ENCODE data around the gene CMTR2. TPM values are rescaled to one million over a fixed set of nuclear protein-coding genes. Genes with fewer than 3 reads are reported as not detected.

The CMTR2 gene
- total RNA-seq (12.9 TPM), polyA plus RNA-seq (10 to 100 TPM; 17.7 to 34.9 (median 27.0) TPM)

- Mint-ChIP-seq H3K27me3 (peaks cover 24% of the 10 kb centered on the region), H3K9me3 (peaks cover 0 to 9% (median 4%) of the 10 kb centered on the region in 7 donors)
Measured at GRCh38 chr16:71288890-71289731, at the start of gene CMTR2. Gene CMTR2 (minus strand): TSS chr16:71289402. CDS start chr16:71285920, 3,482 bp downstream.

DNA sequence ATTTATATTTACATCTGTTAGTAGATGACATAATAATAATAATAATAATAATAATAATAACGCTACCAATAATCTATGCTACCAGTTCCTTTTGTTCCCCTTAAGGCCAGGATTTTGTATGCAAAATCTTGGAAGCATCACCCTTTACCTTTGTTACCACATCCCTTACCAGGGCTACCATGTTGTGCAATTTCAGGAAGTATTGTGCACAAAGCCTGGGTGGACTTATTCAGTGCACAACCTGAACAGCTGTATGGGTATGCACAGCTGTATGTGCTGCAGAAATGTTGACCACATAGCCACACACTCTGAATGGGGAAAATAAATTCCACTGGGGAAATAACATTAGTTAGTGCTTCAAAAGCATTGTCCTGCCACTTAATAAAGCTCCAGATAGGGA, 49.4 kb upstream of the CMTR2 start:
- H3K27ac ChIP-seq (ENCODE audit: insufficient read depth, low read length, poor library complexity, severe bottlenecking) = no peak overlapping the region
- no peaks in the 10 kb centered on the region for H3K4me1 ChIP-seq (ENCODE audit: control insufficient read depth, insufficient read depth, low read length, poor library complexity, severe bottlenecking)
- H3K4me1 Mint-ChIP-seq = peaks cover 0 to 2% (median 0%) of the 10 kb centered on the region in 4 donors
- no peaks in the 10 kb centered on the region for H3K27me3 Mint-ChIP-seq
- H3K27me3 ChIP-seq (ENCODE audit: control insufficient read depth, insufficient read depth, low read length) = peaks cover 2% of the 10 kb centered on the region
- H3K4me3 ChIP-seq (ENCODE audit: low read depth, low read length) = no peak overlapping the region
- H3K9me3 ChIP-seq (ENCODE audit: control insufficient read depth in 2 of 2, low read length in 2 of 2) = no peaks in the 10 kb centered on the region
- no peak overlapping the region for H3K27ac Mint-ChIP-seq
- ATAC-seq (ENCODE audit: low read depth in 2 of 2) = no peak
- H3K4me3 Mint-ChIP-seq = no peak overlapping the region
- DNase-seq = no peak
- no peaks in the 10 kb centered on the region for H3K36me3 ChIP-seq (ENCODE audit: control insufficient read depth, insufficient read depth, low read length)
- H3K9me3 Mint-ChIP-seq = peaks cover 0 to 6% (median 0%) of the 10 kb centered on the region in 7 donors
- H3K36me3 Mint-ChIP-seq = no peaks in the 10 kb centered on the region

More at GRCh38 chr16:71288890-71289731, at the start of gene CMTR2:
- peak within 1 kb of the TSS; percentile 82 for H3K27ac ChIP-seq (ENCODE audit: insufficient read depth, low read length, poor library complexity, severe bottlenecking)
- H3K27me3 ChIP-seq (ENCODE audit: control insufficient read depth, insufficient read depth, low read length) = peaks cover 5% of the 10 kb centered on the region
- DNase-seq = peak; percentile 76 to 96 (median 86)
- peaks cover 11 to 40% (median 21%) of the 10 kb centered on the region in 4 donors for H3K4me1 Mint-ChIP-seq
- peak within 1 kb of the TSS; percentile 67 to 93 (median 93) for H3K27ac Mint-ChIP-seq
- peaks cover 4 to 6% of the 10 kb centered on the region in 2 experiments for H3K9me3 ChIP-seq (ENCODE audit: control insufficient read depth in 2 of 2, low read length in 2 of 2)
- peaks cover 30% of the 10 kb centered on the region for H3K36me3 Mint-ChIP-seq
- peak within 1 kb of the TSS; percentile 83 for H3K4me3 ChIP-seq (ENCODE audit: low read depth, low read length)
- H3K36me3 ChIP-seq (ENCODE audit: control insufficient read depth, insufficient read depth, low read length) = peaks cover 26% of the 10 kb centered on the region
- peaks cover 13% of the 10 kb centered on the region for H3K4me1 ChIP-seq (ENCODE audit: control insufficient read depth, insufficient read depth, low read length, poor library complexity, severe bottlenecking)
- peak; percentile 92 to 93 for ATAC-seq (ENCODE audit: low read depth in 2 of 2)
- H3K4me3 Mint-ChIP-seq = peak within 1 kb of the TSS; percentile 89 to 96 (median 92)

- Histone ChIP-seq H3K36me3 (ENCODE audit: control insufficient read depth, insufficient read depth, low read length) (no peaks in the 10 kb centered on the region), H3K27ac (ENCODE audit: insufficient read depth, low read length, poor library complexity, severe bottlenecking) (no peak overlapping the region), H3K9me3 (ENCODE audit: control insufficient read depth in 2 of 2, low read length in 2 of 2) (no peaks in the 10 kb centered on the region), H3K27me3 (ENCODE audit: control insufficient read depth, insufficient read depth, low read length) (peaks cover 2% of the 10 kb centered on the region), H3K4me3 (ENCODE audit: low read depth, low read length) (no peak overlapping the region), H3K4me1 (ENCODE audit: control insufficient read depth, insufficient read depth, low read length, poor library complexity, severe bottlenecking) (no peaks in the 10 kb centered on the region)
- no peak for DNase-seq
- Mint-ChIP-seq H3K27ac (no peak overlapping the region), H3K27me3 (no peaks in the 10 kb centered on the region), H3K9me3 (peaks cover 0 to 6% (median 0%) of the 10 kb centered on the region in 7 donors), H3K36me3 (no peaks in the 10 kb centered on the region), H3K4me3 (no peak overlapping the region), H3K4me1 (peaks cover 0 to 2% (median 0%) of the 10 kb centered on the region in 4 donors)
- no peak for ATAC-seq (ENCODE audit: low read depth in 2 of 2)
Measured at GRCh38 chr16:71338193-71338592, 49.0 kb upstream of the CMTR2 start.

- no peaks in the 10 kb centered on the region for H3K27me3 Mint-ChIP-seq
- peaks cover 0 to 6% (median 0%) of the 10 kb centered on the region in 7 donors for H3K9me3 Mint-ChIP-seq
- H3K27ac Mint-ChIP-seq = no peak overlapping the region
- no peak for DNase-seq
- Histone ChIP-seq H3K4me3 (ENCODE audit: low read depth, low read length) (no peak overlapping the region), H3K27ac (ENCODE audit: insufficient read depth, low read length, poor library complexity, severe bottlenecking) (no peak overlapping the region), H3K4me1 (ENCODE audit: control insufficient read depth, insufficient read depth, low read length, poor library complexity, severe bottlenecking) (no peaks in the 10 kb centered on the region), H3K36me3 (ENCODE audit: control insufficient read depth, insufficient read depth, low read length) (no peaks in the 10 kb centered on the region), H3K9me3 (ENCODE audit: control insufficient read depth in 2 of 2, low read length in 2 of 2) (no peaks in the 10 kb centered on the region), H3K27me3 (ENCODE audit: control insufficient read depth, insufficient read depth, low read length) (peaks cover 2% of the 10 kb centered on the region)
- no peak overlapping the region for H3K4me3 Mint-ChIP-seq
- H3K36me3 Mint-ChIP-seq = no peaks in the 10 kb centered on the region
- H3K4me1 Mint-ChIP-seq = peaks cover 0 to 2% (median 0%) of the 10 kb centered on the region in 4 donors
- no peak for ATAC-seq (ENCODE audit: low read depth in 2 of 2)
Measured at GRCh38 chr16:71337631-71338030, 48.4 kb upstream of the CMTR2 start.

DNA sequence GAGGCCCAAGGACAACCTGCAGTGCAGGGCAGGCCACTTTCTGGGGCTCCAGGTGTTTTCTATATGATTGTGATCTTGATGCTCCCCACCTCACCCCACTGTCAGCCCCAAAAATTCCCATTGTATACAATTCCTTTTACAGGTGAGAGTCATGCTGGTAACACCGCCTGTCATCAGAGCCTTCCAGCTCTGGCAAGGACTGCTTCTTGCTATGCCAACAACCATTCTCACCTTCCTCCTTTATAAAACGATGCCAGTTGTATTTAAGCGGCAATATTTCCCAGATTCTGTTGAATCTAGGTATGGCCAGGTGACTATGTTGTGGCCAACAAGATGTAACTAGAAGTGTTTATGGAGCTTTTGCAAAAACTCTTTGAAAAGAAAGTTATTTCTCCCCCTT, 38.9 kb upstream of the CMTR2 start:
- Histone ChIP-seq H3K27me3 (ENCODE audit: control insufficient read depth, insufficient read depth, low read length) (peaks cover 2% of the 10 kb centered on the region), H3K4me1 (ENCODE audit: control insufficient read depth, insufficient read depth, low read length, poor library complexity, severe bottlenecking) (no peaks in the 10 kb centered on the region), H3K36me3 (ENCODE audit: control insufficient read depth, insufficient read depth, low read length) (no peaks in the 10 kb centered on the region), H3K4me3 (ENCODE audit: low read depth, low read length) (no peak overlapping the region), H3K9me3 (ENCODE audit: control insufficient read depth in 2 of 2, low read length in 2 of 2) (no peaks in the 10 kb centered on the region), H3K27ac (ENCODE audit: insufficient read depth, low read length, poor library complexity, severe bottlenecking) (no peak overlapping the region)
- no peaks in the 10 kb centered on the region for H3K4me1 Mint-ChIP-seq
- H3K9me3 Mint-ChIP-seq = peaks cover 0 to 5% (median 1%) of the 10 kb centered on the region in 7 donors
- H3K36me3 Mint-ChIP-seq = no peaks in the 10 kb centered on the region
- no peak overlapping the region for H3K4me3 Mint-ChIP-seq
- no peak overlapping the region for H3K27ac Mint-ChIP-seq
- peaks cover 28% of the 10 kb centered on the region for H3K27me3 Mint-ChIP-seq
- ATAC-seq (ENCODE audit: low read depth in 2 of 2) (no peak), DNase-seq (no peak)

GRCh38 chr16:71327720-71328119, 38.5 kb upstream of the CMTR2 start:
- ATAC-seq (ENCODE audit: low read depth in 2 of 2) (no peak), DNase-seq (no peak)
- H3K9me3 Mint-ChIP-seq = peaks cover 0 to 5% (median 1%) of the 10 kb centered on the region in 7 donors
- no peaks in the 10 kb centered on the region for H3K36me3 Mint-ChIP-seq
- H3K27ac Mint-ChIP-seq = no peak overlapping the region
- H3K9me3 ChIP-seq (ENCODE audit: control insufficient read depth in 2 of 2, low read length in 2 of 2) = no peaks in the 10 kb centered on the region
- no peak overlapping the region for H3K4me3 ChIP-seq (ENCODE audit: low read depth, low read length)
- no peak overlapping the region for H3K4me3 Mint-ChIP-seq
- peaks cover 28% of the 10 kb centered on the region for H3K27me3 Mint-ChIP-seq
- no peaks in the 10 kb centered on the region for H3K4me1 ChIP-seq (ENCODE audit: control insufficient read depth, insufficient read depth, low read length, poor library complexity, severe bottlenecking)
- no peaks in the 10 kb centered on the region for H3K36me3 ChIP-seq (ENCODE audit: control insufficient read depth, insufficient read depth, low read length)
- no peak overlapping the region for H3K27ac ChIP-seq (ENCODE audit: insufficient read depth, low read length, poor library complexity, severe bottlenecking)
- H3K27me3 ChIP-seq (ENCODE audit: control insufficient read depth, insufficient read depth, low read length) = peaks cover 2% of the 10 kb centered on the region
- no peaks in the 10 kb centered on the region for H3K4me1 Mint-ChIP-seq

- Mint-ChIP-seq H3K27ac (no peak overlapping the region), H3K4me3 (no peak overlapping the region), H3K4me1 (no peaks in the 10 kb centered on the region), H3K36me3 (no peaks in the 10 kb centered on the region), H3K27me3 (peaks cover 21% of the 10 kb centered on the region), H3K9me3 (no peaks in the 10 kb centered on the region)
- no peak overlapping the region for H3K27ac ChIP-seq (ENCODE audit: insufficient read depth, low read length, poor library complexity, severe bottlenecking)
- no peaks in the 10 kb centered on the region for H3K9me3 ChIP-seq (ENCODE audit: control insufficient read depth in 2 of 2, low read length in 2 of 2)
- H3K4me3 ChIP-seq (ENCODE audit: low read depth, low read length) = no peak overlapping the region
- no peaks in the 10 kb centered on the region for H3K27me3 ChIP-seq (ENCODE audit: control insufficient read depth, insufficient read depth, low read length)
- H3K36me3 ChIP-seq (ENCODE audit: control insufficient read depth, insufficient read depth, low read length) = no peaks in the 10 kb centered on the region
- no peak for DNase-seq
- ATAC-seq (ENCODE audit: low read depth in 2 of 2) = no peak
- H3K4me1 ChIP-seq (ENCODE audit: control insufficient read depth, insufficient read depth, low read length, poor library complexity, severe bottlenecking) = no peaks in the 10 kb centered on the region
Measured at GRCh38 chr16:71319999-71320398, 30.8 kb upstream of the CMTR2 start.

Measured in CD4-positive, CD25-positive, alpha-beta regulatory T cell (primary cell).